ENCODE measurements around the gene SH2B2.

DNA sequence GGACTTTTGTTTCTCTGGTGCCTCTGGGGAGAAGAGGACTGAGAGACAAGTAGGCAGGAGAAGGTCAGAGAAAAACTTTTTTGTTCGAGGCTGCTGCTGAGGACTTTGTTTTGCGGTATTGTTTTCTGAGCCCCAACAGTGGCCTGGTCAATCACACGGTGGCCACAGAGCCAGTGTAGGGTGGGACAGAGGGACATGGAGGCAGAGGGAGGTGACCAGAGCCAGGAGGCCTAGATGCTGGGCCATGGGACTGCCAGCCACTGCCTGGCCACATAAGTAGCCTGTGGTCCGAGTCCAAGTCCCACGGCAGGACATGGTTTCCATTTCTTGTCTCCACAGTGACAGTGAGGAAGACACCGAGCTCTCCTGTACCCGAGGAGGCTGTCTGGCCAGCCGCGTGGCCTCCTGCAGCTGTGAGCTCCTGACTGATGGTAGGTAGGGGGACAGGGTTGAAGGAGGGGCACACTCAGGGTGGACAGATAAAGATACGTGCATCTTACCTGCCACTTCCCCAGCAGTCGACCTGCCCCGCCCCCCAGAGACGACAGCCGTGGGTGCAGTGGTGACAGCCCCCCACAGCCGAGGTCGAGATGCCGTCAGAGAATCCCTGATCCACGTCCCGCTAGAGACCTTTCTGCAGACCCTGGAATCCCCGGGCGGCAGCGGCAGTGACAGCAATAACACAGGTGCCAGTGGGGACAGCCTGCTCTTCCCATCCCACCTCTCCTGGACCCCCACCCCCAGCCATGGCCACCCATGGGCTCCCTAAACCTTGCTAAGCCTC is 27.5 kb downstream of the SH2B2 start:
- no peak for TF ChIP-seq ZFP30 (CRISPR knock-in tag; IDR thresholded peaks at IDR 0.05)
- no peak for TF ChIP-seq ZFP3 (CRISPR knock-in tag; IDR thresholded peaks at IDR 0.05)
- TF ChIP-seq ESRRG (CRISPR knock-in tag; IDR thresholded peaks at IDR 0.05): no peak
